ENCODE measurements around the gene SYNPO.

SYNPO gene

GRCh38 chr5:150599917-150600511 is 40.4 kb upstream of the SYNPO start:
- Histone ChIP-seq H3K36me3 (ENCODE audit: control insufficient read depth, insufficient read depth, low read length, severe bottlenecking) (no peaks in the 10 kb centered on the region), H3K4me1 (ENCODE audit: control insufficient read depth, insufficient read depth, low read length) (no peaks in the 10 kb centered on the region), H3K9me3 (ENCODE audit: control insufficient read depth, low read length) (no peaks in the 10 kb centered on the region), H3K27me3 (replicated peaks; ENCODE audit: control insufficient read depth, insufficient read depth, low read length) (peaks cover 7% of the 10 kb centered on the region), H3K4me3 (ENCODE audit: low read length) (no peak overlapping the region), H3K9ac (ENCODE audit: low read length) (no peak overlapping the region)
- peak; percentile 77 for DNase-seq (ENCODE audit: low read depth)

DNA sequence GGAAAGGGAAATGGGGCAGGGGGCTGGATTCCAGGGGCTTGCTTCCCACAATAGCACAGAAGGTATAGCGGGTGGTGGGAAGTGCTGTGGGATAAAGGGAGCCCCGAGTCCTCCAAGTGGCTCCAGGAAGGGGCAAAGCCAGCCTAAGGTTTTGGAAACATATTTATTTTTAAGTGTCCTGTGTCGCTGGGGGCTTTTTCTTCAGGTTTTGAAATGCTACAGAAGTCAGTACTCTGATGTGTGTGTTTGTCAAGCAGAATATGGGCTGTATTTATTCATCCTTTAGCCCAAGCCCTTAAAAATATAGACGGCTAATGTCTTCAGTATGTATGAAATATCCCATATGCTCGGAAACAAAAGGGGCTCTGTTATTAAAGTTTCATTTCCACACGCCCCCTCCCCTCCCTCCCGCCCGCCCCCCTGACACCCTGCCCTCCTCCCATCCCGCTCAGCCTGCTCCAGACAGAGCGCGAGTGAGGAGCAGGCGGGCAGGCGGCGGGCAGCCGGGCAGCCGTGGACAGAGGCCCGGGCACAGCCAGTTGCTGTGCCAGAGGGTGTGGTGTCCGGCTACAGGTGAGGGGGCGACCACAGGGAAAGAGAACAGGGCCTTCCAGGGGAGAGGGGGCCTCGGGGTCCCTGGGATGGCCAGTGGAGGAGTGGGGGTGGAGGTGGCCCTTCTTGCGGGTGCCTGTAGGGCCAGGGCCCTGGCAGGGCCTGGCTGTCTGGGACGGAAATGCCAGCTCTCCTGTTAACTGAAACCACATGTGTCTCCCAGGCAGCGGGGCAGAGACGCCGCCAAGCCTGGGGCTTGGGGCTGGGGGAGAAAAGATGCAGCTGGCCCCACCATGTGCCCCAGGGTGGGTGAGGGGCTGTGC is 39.6 kb upstream of the SYNPO start:
- Histone ChIP-seq H3K36me3 (ENCODE audit: control insufficient read depth, insufficient read depth, low read length, severe bottlenecking) (no peaks in the 10 kb centered on the region), H3K4me1 (ENCODE audit: control insufficient read depth, insufficient read depth, low read length) (no peaks in the 10 kb centered on the region), H3K27me3 (replicated peaks; ENCODE audit: control insufficient read depth, insufficient read depth, low read length) (peaks cover 13% of the 10 kb centered on the region), H3K4me3 (ENCODE audit: low read length) (no peak overlapping the region), H3K9ac (ENCODE audit: low read length) (no peak overlapping the region), H3K9me3 (ENCODE audit: control insufficient read depth, low read length) (no peaks in the 10 kb centered on the region)
- DNase-seq (ENCODE audit: low read depth), result peak; percentile 75

- H3K9me3 ChIP-seq (ENCODE audit: control insufficient read depth, low read length), result no peaks in the 10 kb centered on the region
- H3K4me3 ChIP-seq (ENCODE audit: low read length), result no peak overlapping the region
These were observed 38.7 kb upstream of the SYNPO start for GRCh38 chr5:150601491-150602345.

DNA sequence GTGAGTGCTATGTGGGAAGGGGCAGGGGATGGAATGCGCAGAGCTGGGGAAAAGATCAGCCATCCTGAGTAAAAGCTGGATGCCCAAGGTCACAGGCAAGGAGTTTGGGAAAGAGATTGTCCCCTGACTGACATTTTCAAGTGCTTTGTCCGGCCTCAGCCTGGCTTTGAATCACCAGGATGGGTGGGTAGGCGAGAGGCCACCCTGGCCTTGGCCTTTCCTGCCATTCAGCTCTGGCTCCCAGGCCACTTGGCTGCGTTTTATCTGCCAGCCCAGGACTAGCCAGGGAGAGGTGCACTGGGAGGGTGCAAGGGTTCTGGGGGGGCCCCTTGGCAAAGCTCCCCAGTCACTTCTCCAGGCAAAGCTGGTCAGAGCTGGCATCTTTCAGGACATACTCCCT is 37.4 kb upstream of the SYNPO start:
- Histone ChIP-seq H3K9me3 (ENCODE audit: control insufficient read depth, low read length) (no peaks in the 10 kb centered on the region), H3K4me1 (ENCODE audit: control insufficient read depth, insufficient read depth, low read length) (no peaks in the 10 kb centered on the region), H3K36me3 (ENCODE audit: control insufficient read depth, insufficient read depth, low read length, severe bottlenecking) (no peaks in the 10 kb centered on the region), H3K4me3 (ENCODE audit: low read length) (no peak overlapping the region), H3K9ac (ENCODE audit: low read length) (no peak overlapping the region), H3K27me3 (replicated peaks; ENCODE audit: control insufficient read depth, insufficient read depth, low read length) (peaks cover 13% of the 10 kb centered on the region)
- no peak for DNase-seq (ENCODE audit: low read depth)

More at GRCh38 chr5:150601491-150602345, 38.7 kb upstream of the SYNPO start:
- no peak for DNase-seq (ENCODE audit: low read depth)
- Histone ChIP-seq H3K4me1 (ENCODE audit: control insufficient read depth, insufficient read depth, low read length) (no peaks in the 10 kb centered on the region), H3K27me3 (replicated peaks; ENCODE audit: control insufficient read depth, insufficient read depth, low read length) (peaks cover 13% of the 10 kb centered on the region), H3K36me3 (ENCODE audit: control insufficient read depth, insufficient read depth, low read length, severe bottlenecking) (no peaks in the 10 kb centered on the region), H3K9ac (ENCODE audit: low read length) (no peak overlapping the region)

- peaks cover 13% of the 10 kb centered on the region for H3K27me3 ChIP-seq (replicated peaks; ENCODE audit: control insufficient read depth, insufficient read depth, low read length)
- H3K4me3 ChIP-seq (ENCODE audit: low read length), result no peak overlapping the region
- no peaks in the 10 kb centered on the region for H3K4me1 ChIP-seq (ENCODE audit: control insufficient read depth, insufficient read depth, low read length)
- no peaks in the 10 kb centered on the region for H3K9me3 ChIP-seq (ENCODE audit: control insufficient read depth, low read length)
- DNase-seq (ENCODE audit: low read depth), result no peak
- H3K36me3 ChIP-seq (ENCODE audit: control insufficient read depth, insufficient read depth, low read length, severe bottlenecking), result no peaks in the 10 kb centered on the region
- H3K9ac ChIP-seq (ENCODE audit: low read length), result no peak overlapping the region
These were observed 37.0 kb upstream of the SYNPO start for GRCh38 chr5:150603491-150603890.

GRCh38 chr5:150604010-150604409 is 36.5 kb upstream of the SYNPO start:
- Histone ChIP-seq H3K27me3 (replicated peaks; ENCODE audit: control insufficient read depth, insufficient read depth, low read length) (peaks cover 13% of the 10 kb centered on the region), H3K36me3 (ENCODE audit: control insufficient read depth, insufficient read depth, low read length, severe bottlenecking) (no peaks in the 10 kb centered on the region), H3K9ac (ENCODE audit: low read length) (no peak overlapping the region), H3K4me3 (ENCODE audit: low read length) (no peak overlapping the region), H3K4me1 (ENCODE audit: control insufficient read depth, insufficient read depth, low read length) (no peaks in the 10 kb centered on the region), H3K9me3 (ENCODE audit: control insufficient read depth, low read length) (no peaks in the 10 kb centered on the region)
- DNase-seq (ENCODE audit: low read depth), result no peak

DNA sequence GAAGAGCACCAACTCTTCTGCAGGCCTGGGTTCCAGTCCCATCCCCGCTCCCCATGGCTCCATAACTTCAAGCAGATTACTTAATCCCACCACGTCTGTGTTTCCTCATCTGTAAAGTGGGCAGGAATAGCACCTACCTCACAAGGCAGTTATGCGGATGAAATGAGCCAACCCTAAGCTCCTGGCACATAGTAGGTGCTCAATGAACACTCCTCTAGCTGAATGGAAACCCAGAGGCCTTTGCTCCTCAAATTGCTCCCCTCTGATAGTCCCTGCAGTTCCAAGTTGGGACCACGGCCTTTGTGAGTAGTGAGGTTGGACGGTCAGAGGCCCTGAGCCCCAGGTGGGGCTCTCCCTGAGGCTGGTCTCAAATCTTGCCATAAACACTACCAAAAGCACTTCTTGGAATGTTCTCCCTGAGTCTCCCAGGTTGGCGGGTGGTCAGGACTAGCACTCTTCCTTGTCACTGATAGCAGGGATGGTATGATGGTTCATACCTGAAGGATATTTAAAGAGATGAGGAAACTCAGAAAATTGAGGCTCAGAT is 35.5 kb upstream of the SYNPO start:
- Histone ChIP-seq H3K4me1 (ENCODE audit: control insufficient read depth, insufficient read depth, low read length) (peaks cover 3% of the 10 kb centered on the region), H3K27me3 (replicated peaks; ENCODE audit: control insufficient read depth, insufficient read depth, low read length) (peaks cover 7% of the 10 kb centered on the region), H3K9ac (ENCODE audit: low read length) (no peak overlapping the region), H3K36me3 (ENCODE audit: control insufficient read depth, insufficient read depth, low read length, severe bottlenecking) (no peaks in the 10 kb centered on the region), H3K4me3 (ENCODE audit: low read length) (no peak overlapping the region), H3K9me3 (ENCODE audit: control insufficient read depth, low read length) (no peaks in the 10 kb centered on the region)
- DNase-seq (ENCODE audit: low read depth), result no peak

DNA sequence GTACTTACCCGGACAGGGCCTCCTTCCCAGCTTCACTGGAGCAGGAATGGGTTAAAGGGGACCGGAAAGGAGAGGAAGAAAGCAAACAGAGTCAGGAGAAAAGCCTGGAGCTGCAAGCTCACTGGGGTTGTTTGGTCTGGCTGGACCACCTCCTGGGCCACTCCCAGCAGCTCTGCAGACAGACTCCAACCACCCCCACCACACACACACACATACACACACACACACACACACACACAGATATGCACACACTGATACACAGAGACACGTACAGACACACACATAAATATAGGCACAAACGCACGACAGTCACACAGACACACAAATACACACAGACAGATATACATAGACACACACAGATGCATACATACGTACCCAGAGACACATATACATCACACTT is 34.9 kb upstream of the SYNPO start:
- H3K36me3 ChIP-seq (ENCODE audit: control insufficient read depth, insufficient read depth, low read length, severe bottlenecking), result no peaks in the 10 kb centered on the region
- peaks cover 6% of the 10 kb centered on the region for H3K27me3 ChIP-seq (replicated peaks; ENCODE audit: control insufficient read depth, insufficient read depth, low read length)
- H3K4me3 ChIP-seq (ENCODE audit: low read length), result no peak overlapping the region
- no peak overlapping the region for H3K9ac ChIP-seq (ENCODE audit: low read length)
- no peak for DNase-seq (ENCODE audit: low read depth)
- H3K9me3 ChIP-seq (ENCODE audit: control insufficient read depth, low read length), result no peaks in the 10 kb centered on the region
- peaks cover 6% of the 10 kb centered on the region for H3K4me1 ChIP-seq (ENCODE audit: control insufficient read depth, insufficient read depth, low read length)

DNA sequence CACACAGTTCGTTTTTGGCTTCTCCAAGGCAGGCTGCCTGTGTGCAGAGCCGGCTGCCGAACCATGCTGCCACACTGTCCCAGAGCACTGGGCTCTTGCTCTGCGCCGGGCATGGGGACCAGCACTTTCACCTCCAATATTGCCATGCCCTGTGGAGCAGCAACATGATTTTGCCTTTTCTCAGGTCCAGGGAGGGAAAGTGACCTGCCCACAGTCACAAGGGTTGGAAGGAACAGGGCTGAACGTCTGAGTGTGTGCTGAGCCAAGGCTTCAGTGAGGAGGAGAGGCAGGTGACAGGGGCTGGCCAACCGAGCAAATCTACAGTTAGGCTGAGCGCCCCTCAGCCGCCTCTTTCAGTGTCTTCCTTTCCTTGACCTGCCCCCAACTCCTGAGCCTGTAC is 34.0 kb upstream of the SYNPO start:
- Histone ChIP-seq H3K36me3 (ENCODE audit: control insufficient read depth, insufficient read depth, low read length, severe bottlenecking) (no peaks in the 10 kb centered on the region), H3K9ac (ENCODE audit: low read length) (no peak overlapping the region), H3K9me3 (ENCODE audit: control insufficient read depth, low read length) (no peaks in the 10 kb centered on the region), H3K4me1 (ENCODE audit: control insufficient read depth, insufficient read depth, low read length) (peaks cover 6% of the 10 kb centered on the region), H3K4me3 (ENCODE audit: low read length) (no peak overlapping the region), H3K27me3 (replicated peaks; ENCODE audit: control insufficient read depth, insufficient read depth, low read length) (peaks cover 6% of the 10 kb centered on the region)
- no peak for DNase-seq (ENCODE audit: low read depth)

GRCh38 chr5:150607105-150607504 is 33.4 kb upstream of the SYNPO start:
- peaks cover 6% of the 10 kb centered on the region for H3K4me1 ChIP-seq (ENCODE audit: control insufficient read depth, insufficient read depth, low read length)
- H3K27me3 ChIP-seq (replicated peaks; ENCODE audit: control insufficient read depth, insufficient read depth, low read length), result peaks cover 6% of the 10 kb centered on the region
- H3K9ac ChIP-seq (ENCODE audit: low read length), result no peak overlapping the region
- H3K36me3 ChIP-seq (ENCODE audit: control insufficient read depth, insufficient read depth, low read length, severe bottlenecking), result no peaks in the 10 kb centered on the region
- H3K4me3 ChIP-seq (ENCODE audit: low read length), result no peak overlapping the region
- no peak for DNase-seq (ENCODE audit: low read depth)
- no peaks in the 10 kb centered on the region for H3K9me3 ChIP-seq (ENCODE audit: control insufficient read depth, low read length)

GRCh38 chr5:150607991-150608390 is 32.5 kb upstream of the SYNPO start:
- Histone ChIP-seq H3K27me3 (replicated peaks; ENCODE audit: control insufficient read depth, insufficient read depth, low read length) (peaks cover 6% of the 10 kb centered on the region), H3K9ac (ENCODE audit: low read length) (no peak overlapping the region), H3K36me3 (ENCODE audit: control insufficient read depth, insufficient read depth, low read length, severe bottlenecking) (no peaks in the 10 kb centered on the region), H3K4me1 (ENCODE audit: control insufficient read depth, insufficient read depth, low read length) (peaks cover 7% of the 10 kb centered on the region), H3K9me3 (ENCODE audit: control insufficient read depth, low read length) (no peaks in the 10 kb centered on the region), H3K4me3 (ENCODE audit: low read length) (no peak overlapping the region)
- no peak for DNase-seq (ENCODE audit: low read depth)
